Thyroid gland (tissue), 4 donors: Measurements from ENCODE around the gene PBX1.

ENCODE experiments used
- POLR2A ChIP-seq, 2 donors: fragments of 450-650 bp; IDR thresholded peaks; one replicate each; pipeline ENCODE4 v1.6.1; 2017; ENCODE audit warnings: antibody characterized with exemption in 2 of 2, mild to moderate bottlenecking in 2 of 2, moderate library complexity in 1 of 2
- TF ChIP-seq, protein P1 (sequence below), 6 experiments: fragments of 200-600 bp in 3 of 6; fragments of 450-650 bp in 3 of 6; sonication (generic) in 3 of 6; IDR thresholded peaks; one replicate each; pipeline ENCODE4 v1.5.1; 2016 to 2019; ENCODE audit warnings: antibody characterized with exemption in 6 of 6, mild to moderate bottlenecking in 2 of 6, inconsistent platforms in 1 of 6, moderate library complexity in 1 of 6

DNA sequence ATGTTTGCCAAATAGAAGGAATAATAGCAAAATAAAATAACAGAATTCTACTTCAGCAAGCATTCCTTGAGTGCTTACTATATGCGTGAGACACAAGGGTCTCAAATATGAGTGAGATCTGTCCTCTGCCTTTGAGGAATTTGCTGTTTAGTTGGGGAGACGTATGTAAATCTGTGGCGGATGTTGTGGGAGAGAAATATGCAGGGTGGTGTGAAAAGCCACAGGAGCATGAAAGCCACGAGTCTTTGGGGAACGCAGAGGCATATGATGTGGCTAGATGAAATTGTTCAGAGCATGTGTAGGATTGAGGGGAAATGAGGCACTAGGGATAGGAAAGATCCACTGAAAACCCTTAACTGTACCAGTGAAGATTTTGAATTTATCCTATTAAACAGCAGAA, 244.4 kb downstream of the PBX1 start:
- TF ChIP-seq, protein P1, sequence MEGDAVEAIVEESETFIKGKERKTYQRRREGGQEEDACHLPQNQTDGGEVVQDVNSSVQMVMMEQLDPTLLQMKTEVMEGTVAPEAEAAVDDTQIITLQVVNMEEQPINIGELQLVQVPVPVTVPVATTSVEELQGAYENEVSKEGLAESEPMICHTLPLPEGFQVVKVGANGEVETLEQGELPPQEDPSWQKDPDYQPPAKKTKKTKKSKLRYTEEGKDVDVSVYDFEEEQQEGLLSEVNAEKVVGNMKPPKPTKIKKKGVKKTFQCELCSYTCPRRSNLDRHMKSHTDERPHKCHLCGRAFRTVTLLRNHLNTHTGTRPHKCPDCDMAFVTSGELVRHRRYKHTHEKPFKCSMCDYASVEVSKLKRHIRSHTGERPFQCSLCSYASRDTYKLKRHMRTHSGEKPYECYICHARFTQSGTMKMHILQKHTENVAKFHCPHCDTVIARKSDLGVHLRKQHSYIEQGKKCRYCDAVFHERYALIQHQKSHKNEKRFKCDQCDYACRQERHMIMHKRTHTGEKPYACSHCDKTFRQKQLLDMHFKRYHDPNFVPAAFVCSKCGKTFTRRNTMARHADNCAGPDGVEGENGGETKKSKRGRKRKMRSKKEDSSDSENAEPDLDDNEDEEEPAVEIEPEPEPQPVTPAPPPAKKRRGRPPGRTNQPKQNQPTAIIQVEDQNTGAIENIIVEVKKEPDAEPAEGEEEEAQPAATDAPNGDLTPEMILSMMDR (IDR thresholded peaks at IDR 0.05): no peak
- TF ChIP-seq POLR2A (IDR thresholded peaks at IDR 0.05): no peak
